ENCODE measurements around the gene ADGRG6.
"Not testable (repeated sequence)": the region's sequence is repeated elsewhere in the genome, so short reads cannot be mapped to it uniquely, and the experiment has no call there.

ADGRG6 gene

GRCh38 chr6:142448091-142448729 is 146.4 kb downstream of the ADGRG6 start:
- Histone ChIP-seq H3K4me3 (no peak overlapping the region), H3K9me3 (ENCODE audit: low read depth, low read length) (no peaks in the 10 kb centered on the region), H3K27ac (no peak overlapping the region), H3K9ac (ENCODE audit: insufficient read length) (no peak overlapping the region), H3K36me3 (ENCODE audit: insufficient read depth, low read length) (no peaks in the 10 kb centered on the region)
- no peak for DNase-seq (ENCODE audit: low read depth, low spot score)
- TF ChIP-seq POLR2AphosphoS5 (IDR thresholded peaks at IDR 0.05; ENCODE audit: borderline replicate concordance, low read depth, low read length) (no peak), FOXP2 (optimal IDR thresholded peaks at IDR 0.05; ENCODE audit: control extremely low read depth, extremely low read length, insufficient read depth) (no peak), EZH2 (IDR thresholded peaks at IDR 0.05) (no peak)

DNA sequence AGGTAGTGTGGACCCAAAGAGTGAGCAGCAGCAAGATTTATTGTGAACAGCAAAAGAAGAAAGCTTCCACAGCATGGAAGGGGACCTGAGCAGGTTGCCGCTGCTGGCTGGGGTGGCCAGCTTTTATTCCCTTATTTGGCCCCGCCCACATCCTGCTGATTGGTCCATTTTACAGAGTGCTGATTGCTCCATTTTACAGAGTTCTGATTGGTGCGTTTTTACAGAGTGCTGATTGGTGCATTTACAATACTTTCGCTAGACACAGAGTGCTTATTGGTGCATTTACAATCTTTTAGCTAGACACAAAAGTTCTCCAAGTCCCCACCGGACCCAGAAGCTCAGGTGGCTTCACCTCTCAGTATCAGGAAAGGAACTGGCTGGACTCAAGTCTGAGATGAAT is 149.0 kb downstream of the ADGRG6 start:
- H3K9me3 ChIP-seq (ENCODE audit: low read depth, low read length); H3K9ac ChIP-seq (ENCODE audit: insufficient read length); H3K27ac ChIP-seq; DNase-seq (ENCODE audit: low read depth, low spot score); H3K36me3 ChIP-seq (ENCODE audit: insufficient read depth, low read length); H3K4me3 ChIP-seq: not testable (repeated sequence)

GRCh38 chr6:142452993-142453392 is 151.2 kb downstream of the ADGRG6 start:
- H3K4me3 ChIP-seq, result no peak overlapping the region
- no peaks in the 10 kb centered on the region for H3K9me3 ChIP-seq (ENCODE audit: low read depth, low read length)
- no peak overlapping the region for H3K27ac ChIP-seq
- no peaks in the 10 kb centered on the region for H3K36me3 ChIP-seq (ENCODE audit: insufficient read depth, low read length)
- DNase-seq (ENCODE audit: low read depth, low spot score), result no peak
- TF ChIP-seq POLR2AphosphoS5 (IDR thresholded peaks at IDR 0.05; ENCODE audit: borderline replicate concordance, low read depth, low read length), result no peak
- TF ChIP-seq FOXP2 (optimal IDR thresholded peaks at IDR 0.05; ENCODE audit: control extremely low read depth, extremely low read length, insufficient read depth), result no peak
- TF ChIP-seq EZH2 (IDR thresholded peaks at IDR 0.05), result no peak
- no peak overlapping the region for H3K9ac ChIP-seq (ENCODE audit: insufficient read length)

GRCh38 chr6:142454196-142454595 is 152.4 kb downstream of the ADGRG6 start:
- H3K27ac ChIP-seq; H3K36me3 ChIP-seq (ENCODE audit: insufficient read depth, low read length); H3K9me3 ChIP-seq (ENCODE audit: low read depth, low read length); DNase-seq (ENCODE audit: low read depth, low spot score); H3K4me3 ChIP-seq; H3K9ac ChIP-seq (ENCODE audit: insufficient read length): not testable (repeated sequence)

GRCh38 chr6:142454848-142455247 is 153.0 kb downstream of the ADGRG6 start:
- not testable (repeated sequence) for H3K9ac ChIP-seq (ENCODE audit: insufficient read length); DNase-seq (ENCODE audit: low read depth, low spot score); H3K36me3 ChIP-seq (ENCODE audit: insufficient read depth, low read length); H3K27ac ChIP-seq; H3K4me3 ChIP-seq; H3K9me3 ChIP-seq (ENCODE audit: low read depth, low read length)

DNA sequence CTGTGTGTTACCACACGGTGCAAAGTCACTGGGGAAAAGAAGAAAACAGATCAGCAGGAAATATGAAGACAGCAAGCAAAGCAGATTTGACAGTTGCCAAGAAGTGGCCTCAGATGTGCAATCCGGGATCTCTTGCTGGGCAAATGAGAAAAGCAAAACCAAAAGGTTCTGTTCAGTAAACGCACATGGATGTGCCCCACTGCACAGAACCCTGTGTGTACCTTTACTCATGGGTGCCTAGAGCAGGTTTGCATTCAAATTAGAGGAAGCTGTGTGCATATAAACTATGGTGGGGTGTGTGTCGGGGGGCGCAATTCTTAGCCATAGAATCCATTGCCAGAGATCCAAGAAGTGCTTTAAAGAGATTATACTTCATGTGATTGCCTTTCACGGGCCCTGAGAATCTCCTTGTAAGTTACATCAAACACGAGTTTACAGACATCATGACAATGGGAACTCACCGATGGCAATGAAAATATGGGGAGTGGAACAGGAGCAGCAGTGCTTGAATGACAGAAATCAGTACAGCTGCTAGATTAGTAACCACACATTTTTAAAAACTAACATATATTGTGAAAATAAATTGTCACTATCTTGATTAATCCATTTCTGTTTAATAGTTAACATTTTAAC is 154.3 kb downstream of the ADGRG6 start:
- Histone ChIP-seq H3K27ac (no peak overlapping the region; the same call in 1 of the 2 replicates), H3K9me3 (ENCODE audit: low read depth, low read length) (no peaks in the 10 kb centered on the region), H3K9ac (ENCODE audit: insufficient read length) (no peak overlapping the region), H3K36me3 (ENCODE audit: insufficient read depth, low read length) (no peaks in the 10 kb centered on the region), H3K4me3 (peak overlapping the region; percentile 11; the same call in 1 of the 2 replicates)
- no peak for DNase-seq (ENCODE audit: low read depth, low spot score)
- TF ChIP-seq EZH2 (IDR thresholded peaks at IDR 0.05), result no peak
- no peak for TF ChIP-seq POLR2AphosphoS5 (IDR thresholded peaks at IDR 0.05; ENCODE audit: borderline replicate concordance, low read depth, low read length)
- TF ChIP-seq FOXP2 (optimal IDR thresholded peaks at IDR 0.05; ENCODE audit: control extremely low read depth, extremely low read length, insufficient read depth), result no peak

DNA sequence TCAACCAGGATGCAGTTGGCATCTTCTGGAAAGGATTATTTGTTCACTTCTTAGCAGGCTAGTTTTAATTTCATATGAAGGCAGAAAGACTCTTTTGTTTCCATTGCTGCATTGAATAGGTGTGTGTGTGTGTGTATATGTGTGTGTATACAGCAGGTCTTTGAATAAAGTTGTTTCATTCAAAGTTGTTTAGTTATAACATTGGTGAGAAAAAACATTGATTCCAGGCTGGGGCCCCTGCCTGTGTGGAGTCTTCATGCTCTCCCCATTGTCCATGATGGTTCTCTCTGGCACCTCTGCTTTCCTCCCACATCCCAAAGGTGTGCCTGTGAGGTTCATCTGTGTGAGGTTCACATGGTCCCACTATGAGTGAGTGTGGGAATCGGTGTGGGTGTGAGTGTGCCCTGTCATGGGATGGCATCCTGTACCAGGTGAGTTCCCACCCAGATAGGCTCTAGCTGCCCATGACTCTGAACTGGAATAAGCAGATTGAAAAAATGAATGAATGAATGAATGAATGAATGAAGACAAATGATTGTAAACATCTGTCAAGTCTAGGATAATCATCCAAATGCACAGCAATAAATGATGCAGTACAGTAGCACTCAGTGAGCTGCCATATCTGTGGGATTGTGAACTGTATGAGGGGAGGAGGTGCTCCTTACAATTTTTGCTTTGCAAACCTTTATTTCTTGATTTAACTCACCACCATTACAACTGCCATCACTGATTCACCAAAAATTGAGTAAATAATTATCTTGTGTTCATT is 156.0 kb downstream of the ADGRG6 start:
- DNase-seq (ENCODE audit: low read depth, low spot score), result no peak
- Histone ChIP-seq H3K27ac (no peak overlapping the region), H3K36me3 (ENCODE audit: insufficient read depth, low read length) (no peaks in the 10 kb centered on the region), H3K9ac (ENCODE audit: insufficient read length) (no peak overlapping the region), H3K9me3 (ENCODE audit: low read depth, low read length) (no peaks in the 10 kb centered on the region), H3K4me3 (no peak overlapping the region)
- TF ChIP-seq EZH2 (IDR thresholded peaks at IDR 0.05), result no peak
- no peak for TF ChIP-seq FOXP2 (optimal IDR thresholded peaks at IDR 0.05; ENCODE audit: control extremely low read depth, extremely low read length, insufficient read depth)
- TF ChIP-seq POLR2AphosphoS5 (IDR thresholded peaks at IDR 0.05; ENCODE audit: borderline replicate concordance, low read depth, low read length), result no peak

DNA sequence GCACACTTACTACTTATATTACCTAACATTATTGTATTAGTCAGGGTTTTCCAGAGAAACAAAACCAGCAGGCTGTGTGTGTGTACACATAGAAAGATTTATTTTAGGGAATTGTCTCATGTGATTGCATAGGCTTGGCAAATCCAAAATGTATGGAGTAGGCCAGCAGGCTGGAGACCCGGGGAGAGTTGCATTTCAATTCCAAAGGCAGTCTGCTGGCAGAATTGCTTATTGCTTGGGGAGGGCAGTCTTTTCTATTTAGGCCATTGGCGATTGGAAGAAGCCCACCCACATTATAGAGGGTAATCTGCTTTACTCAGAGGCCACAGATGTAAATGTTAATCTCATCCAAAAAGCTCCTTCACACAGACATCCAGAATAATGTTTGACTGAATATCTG is 157.0 kb downstream of the ADGRG6 start:
- H3K36me3 ChIP-seq (ENCODE audit: insufficient read depth, low read length), result no peaks in the 10 kb centered on the region
- no peak for TF ChIP-seq FOXP2 (optimal IDR thresholded peaks at IDR 0.05; ENCODE audit: control extremely low read depth, extremely low read length, insufficient read depth)
- TF ChIP-seq EZH2 (IDR thresholded peaks at IDR 0.05), result no peak
- no peak for TF ChIP-seq POLR2AphosphoS5 (IDR thresholded peaks at IDR 0.05; ENCODE audit: borderline replicate concordance, low read depth, low read length)
- no peaks in the 10 kb centered on the region for H3K9me3 ChIP-seq (ENCODE audit: low read depth, low read length)
- no peak overlapping the region for H3K27ac ChIP-seq
- no peak overlapping the region for H3K4me3 ChIP-seq
- DNase-seq (ENCODE audit: low read depth, low spot score), result no peak
- no peak overlapping the region for H3K9ac ChIP-seq (ENCODE audit: insufficient read length)

DNA sequence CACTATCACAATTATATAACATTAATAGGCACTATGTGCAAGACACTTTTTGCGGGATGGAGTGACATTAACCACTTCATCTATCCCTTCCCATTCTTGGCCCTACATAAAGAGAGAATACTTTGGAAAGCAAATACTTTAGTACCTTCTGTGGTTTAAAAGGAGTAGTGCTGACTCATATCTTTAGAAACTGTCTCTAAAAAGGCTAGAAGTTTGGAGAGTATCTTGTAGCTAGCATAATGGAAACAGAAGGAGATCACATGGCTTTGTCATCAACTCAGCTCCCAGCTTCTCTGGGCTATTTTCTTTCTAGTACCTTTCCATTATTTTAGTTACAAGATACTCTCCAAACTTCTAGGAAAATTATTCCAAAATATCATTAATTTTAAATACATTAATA is 157.5 kb downstream of the ADGRG6 start:
- no peak overlapping the region for H3K27ac ChIP-seq
- DNase-seq (ENCODE audit: low read depth, low spot score), result no peak
- H3K9me3 ChIP-seq (ENCODE audit: low read depth, low read length), result no peaks in the 10 kb centered on the region
- H3K9ac ChIP-seq (ENCODE audit: insufficient read length), result no peak overlapping the region
- no peak overlapping the region for H3K4me3 ChIP-seq
- no peaks in the 10 kb centered on the region for H3K36me3 ChIP-seq (ENCODE audit: insufficient read depth, low read length)
- TF ChIP-seq EZH2 (IDR thresholded peaks at IDR 0.05), result no peak

All from SK-N-MC (cell line).